Natural killer cell treated with Interleukin-12 subunit alpha and Interleukin-12 subunit beta and Interleukin-15 and Interleukin-18, amount 100 ng/mL, for 72 hours (primary cell): Measurements from ENCODE around the gene TRIP12. TPM values are rescaled to one million over a fixed set of nuclear protein-coding genes. Genes with fewer than 3 reads are reported as not detected.
A peak's percentile ranks its signal among the peaks of the same experiment; 100 is the strongest.
"Not testable (repeated sequence)": the region's sequence is repeated elsewhere in the genome, so short reads cannot be mapped to it uniquely, and the experiment has no call there.

Experiments
- ATAC-seq, 2 donors: fragments of 150-1000 bp; cut with Tn5 transposase in 1 of 2; sonication (Bioruptor Pico), chemical (Tn5 transposase) in 1 of 2; 2 replicates each; pipeline ENCODE4 v1.10.0; 2021
- DNase-seq: peaks from one replicate; pipeline ENCODE4 v3.0.0; 2022; ENCODE audit warnings: low spot score
- H3K27ac Mint-ChIP-seq, 2 donors: 1 replicate in 1 of 2; 2 replicates in 1 of 2; pipeline ENCODE4 v1.8.0; 2022; ENCODE audit warnings: mixed read lengths in 2 of 2, mild to moderate bottlenecking in 1 of 2, moderate library complexity in 1 of 2
- H3K27me3 Mint-ChIP-seq, 2 donors: 1 replicate in 1 of 2; 2 replicates in 1 of 2; pipeline ENCODE4 v1.8.0; 2022; ENCODE audit warnings: mixed read lengths in 2 of 2
- H3K36me3 Mint-ChIP-seq: one replicate; pipeline ENCODE4 v1.8.0; 2022; ENCODE audit warnings: mixed read lengths
- H3K4me1 Mint-ChIP-seq, 2 donors: 1 replicate in 1 of 2; 2 replicates in 1 of 2; pipeline ENCODE4 v1.8.0; 2022; ENCODE audit warnings: low read depth in 2 of 2, mixed read lengths in 2 of 2, mild to moderate bottlenecking in 1 of 2
- H3K4me3 Mint-ChIP-seq: one replicate; pipeline ENCODE4 v1.8.0; 2022; ENCODE audit warnings: mixed read lengths
- H3K9me3 Mint-ChIP-seq: 2 replicates; pipeline ENCODE4 v1.8.0; 2022; ENCODE audit warnings: mixed read lengths
- total RNA-seq, 2 donors: library from RNA; stranded (reverse); gene quantifications; one replicate each; pipeline ENCODE4 v1.2.3, GENCODE V29; 2022

Gene TRIP12
- total RNA-seq, 2 donors from 2014 or later, result 262 to 350 TPM

GRCh38 chr2:229931241-229931640 lies 9.4 kb upstream of the TRIP12 start:
- ATAC-seq (no peak), DNase-seq (no peak)
- H3K4me3 Mint-ChIP-seq, result no peak overlapping the region
- H3K4me1 Mint-ChIP-seq, result no peaks in the 10 kb centered on the region
- H3K36me3 Mint-ChIP-seq, result no peaks in the 10 kb centered on the region
- no peak overlapping the region for H3K27ac Mint-ChIP-seq
- H3K27me3 Mint-ChIP-seq, result no peaks in the 10 kb centered on the region
- no peaks in the 10 kb centered on the region for H3K9me3 Mint-ChIP-seq

- Mint-ChIP-seq H3K27me3 (no peaks in the 10 kb centered on the region), H3K27ac (no peak overlapping the region), H3K4me3 (no peak overlapping the region), H3K9me3 (no peaks in the 10 kb centered on the region), H3K36me3 (no peaks in the 10 kb centered on the region), H3K4me1 (peaks cover 0 to under 1% of the 10 kb centered on the region in 2 donors)
- DNase-seq (no peak), ATAC-seq (no peak)
Measured at GRCh38 chr2:229930656-229931055, 8.8 kb upstream of the TRIP12 start.

GRCh38 chr2:229927817-229928321 lies 6.1 kb upstream of the TRIP12 start:
- no peaks in the 10 kb centered on the region for H3K9me3 Mint-ChIP-seq
- no peak for DNase-seq
- no peaks in the 10 kb centered on the region for H3K27me3 Mint-ChIP-seq
- H3K36me3 Mint-ChIP-seq, result no peaks in the 10 kb centered on the region
- H3K27ac Mint-ChIP-seq, result no peak overlapping the region
- H3K4me3 Mint-ChIP-seq, result no peak overlapping the region
- no peak for ATAC-seq
- peaks cover 0 to 11% of the 10 kb centered on the region in 2 donors for H3K4me1 Mint-ChIP-seq

GRCh38 chr2:229925201-229925600 lies 3.4 kb upstream of the TRIP12 start:
- H3K36me3 Mint-ChIP-seq, result no peaks in the 10 kb centered on the region
- no peaks in the 10 kb centered on the region for H3K9me3 Mint-ChIP-seq
- H3K27me3 Mint-ChIP-seq, result no peaks in the 10 kb centered on the region
- peaks cover 9 to 22% of the 10 kb centered on the region in 2 donors for H3K4me1 Mint-ChIP-seq
- H3K4me3 Mint-ChIP-seq, result no peak overlapping the region
- no peak for ATAC-seq
- peak overlapping the region; percentile 42 to 66 for H3K27ac Mint-ChIP-seq
- DNase-seq, result no peak

GRCh38 chr2:229924541-229924940 lies 2.7 kb upstream of the TRIP12 start:
- Mint-ChIP-seq H3K4me3 (peak overlapping the region; percentile 15), H3K4me1 (peaks cover 16 to 28% of the 10 kb centered on the region in 2 donors), H3K27ac (peak overlapping the region in 1 of 2 donors; percentile 12)
- H3K27me3 Mint-ChIP-seq, ATAC-seq, H3K9me3 Mint-ChIP-seq, DNase-seq, H3K36me3 Mint-ChIP-seq: not testable (repeated sequence)

- ATAC-seq, result peak; percentile 77 to 85
- Mint-ChIP-seq H3K36me3 (peaks cover 4% of the 10 kb centered on the region), H3K27ac (peak within 1 kb of the TSS; percentile 83 to 100), H3K9me3 (no peaks in the 10 kb centered on the region), H3K4me3 (peak within 1 kb of the TSS; percentile 96), H3K4me1 (peaks cover 22 to 40% of the 10 kb centered on the region in 2 donors), H3K27me3 (no peaks in the 10 kb centered on the region)
- DNase-seq, result peak; percentile 88
Measured at GRCh38 chr2:229922449-229923386, 909 bp upstream of the TRIP12 start, which contains the start of gene FBXO36. FBXO36 (plus strand) TSS chr2:229922503; CDS start chr2:229922514, 11 bp downstream.

GRCh38 chr2:229921101-229921891 lies 513 bp downstream of the TRIP12 start:
- H3K9me3 Mint-ChIP-seq, result no peaks in the 10 kb centered on the region
- H3K4me3 Mint-ChIP-seq, result peak overlapping the region; percentile 96
- ATAC-seq (peak; percentile 51 to 63), DNase-seq (peak; percentile 79)
- peaks cover 8% of the 10 kb centered on the region for H3K36me3 Mint-ChIP-seq
- H3K27me3 Mint-ChIP-seq, result no peaks in the 10 kb centered on the region
- peaks cover 30 to 49% of the 10 kb centered on the region in 2 donors for H3K4me1 Mint-ChIP-seq
- H3K27ac Mint-ChIP-seq, result peak overlapping the region; percentile 83 to 100

- H3K4me3 Mint-ChIP-seq, result peak overlapping the region; percentile 91
- no peak for ATAC-seq
- peak; percentile 64 for DNase-seq
- no peaks in the 10 kb centered on the region for H3K9me3 Mint-ChIP-seq
- H3K36me3 Mint-ChIP-seq, result peaks cover 8% of the 10 kb centered on the region
- peak overlapping the region; percentile 83 to 100 for H3K27ac Mint-ChIP-seq
- no peaks in the 10 kb centered on the region for H3K27me3 Mint-ChIP-seq
- peaks cover 32 to 49% of the 10 kb centered on the region in 2 donors for H3K4me1 Mint-ChIP-seq
Measured at GRCh38 chr2:229920011-229920641, 1.7 kb downstream of the TRIP12 start.

GRCh38 chr2:229917793-229918192 lies 4.0 kb downstream of the TRIP12 start:
- H3K4me1 Mint-ChIP-seq, result peaks cover 43 to 57% of the 10 kb centered on the region in 2 donors
- ATAC-seq, result no peak
- peak overlapping the region; percentile 30 for H3K4me3 Mint-ChIP-seq
- no peaks in the 10 kb centered on the region for H3K9me3 Mint-ChIP-seq
- peaks cover 8% of the 10 kb centered on the region for H3K36me3 Mint-ChIP-seq
- H3K27ac Mint-ChIP-seq, result peak overlapping the region; percentile 9 to 41
- no peaks in the 10 kb centered on the region for H3K27me3 Mint-ChIP-seq
- no peak for DNase-seq

- ATAC-seq (no peak), DNase-seq (no peak)
- H3K27ac Mint-ChIP-seq, result peak overlapping the region; percentile 40 to 64
- H3K4me3 Mint-ChIP-seq, result peak overlapping the region; percentile 38
- peaks cover 12% of the 10 kb centered on the region for H3K36me3 Mint-ChIP-seq
- H3K27me3 Mint-ChIP-seq, result no peaks in the 10 kb centered on the region
- no peaks in the 10 kb centered on the region for H3K9me3 Mint-ChIP-seq
- H3K4me1 Mint-ChIP-seq, result peaks cover 49 to 64% of the 10 kb centered on the region in 2 donors
Measured at GRCh38 chr2:229914171-229914570, 7.6 kb downstream of the TRIP12 start.

GRCh38 chr2:229910832-229911412 lies 10.9 kb downstream of the TRIP12 start:
- ATAC-seq (no peak), DNase-seq (no peak)
- H3K9me3 Mint-ChIP-seq, result no peaks in the 10 kb centered on the region
- H3K27me3 Mint-ChIP-seq, result no peaks in the 10 kb centered on the region
- H3K36me3 Mint-ChIP-seq, result peaks cover 4% of the 10 kb centered on the region
- peak overlapping the region; percentile 59 to 79 for H3K27ac Mint-ChIP-seq
- H3K4me3 Mint-ChIP-seq, result peak overlapping the region; percentile 41
- peaks cover 40 to 46% of the 10 kb centered on the region in 2 donors for H3K4me1 Mint-ChIP-seq

- Mint-ChIP-seq H3K27ac (peak overlapping the region; percentile 59 to 79), H3K4me3 (peak overlapping the region; percentile 41), H3K9me3 (no peaks in the 10 kb centered on the region), H3K36me3 (peaks cover 4% of the 10 kb centered on the region), H3K27me3 (no peaks in the 10 kb centered on the region), H3K4me1 (peaks cover 44% of the 10 kb centered on the region in 2 donors)
- no peak for ATAC-seq
- DNase-seq, result no peak
Measured at GRCh38 chr2:229910147-229910831, 11.5 kb downstream of the TRIP12 start.
